NCI-H2171 treated with DMSO at 0.1 percent for 48 hours (cell line): ENCODE measurements around the gene KIF18B.

Experiments used
- DNase-seq: peaks from one replicate; lab custom pipeline; 2025; lab: John Stamatoyannopoulos, UW

KIF18B gene

GRCh38 chr17:44905006-44906000, 42.3 kb downstream of the KIF18B start:
- DNase-seq: peak; percentile 54

GRCh38 chr17:44904001-44904984, 43.3 kb downstream of the KIF18B start:
- no peak for DNase-seq

- DNase-seq: no peak
Measured at GRCh38 chr17:44903012-44903685, 44.4 kb downstream of the KIF18B start.

DNA sequence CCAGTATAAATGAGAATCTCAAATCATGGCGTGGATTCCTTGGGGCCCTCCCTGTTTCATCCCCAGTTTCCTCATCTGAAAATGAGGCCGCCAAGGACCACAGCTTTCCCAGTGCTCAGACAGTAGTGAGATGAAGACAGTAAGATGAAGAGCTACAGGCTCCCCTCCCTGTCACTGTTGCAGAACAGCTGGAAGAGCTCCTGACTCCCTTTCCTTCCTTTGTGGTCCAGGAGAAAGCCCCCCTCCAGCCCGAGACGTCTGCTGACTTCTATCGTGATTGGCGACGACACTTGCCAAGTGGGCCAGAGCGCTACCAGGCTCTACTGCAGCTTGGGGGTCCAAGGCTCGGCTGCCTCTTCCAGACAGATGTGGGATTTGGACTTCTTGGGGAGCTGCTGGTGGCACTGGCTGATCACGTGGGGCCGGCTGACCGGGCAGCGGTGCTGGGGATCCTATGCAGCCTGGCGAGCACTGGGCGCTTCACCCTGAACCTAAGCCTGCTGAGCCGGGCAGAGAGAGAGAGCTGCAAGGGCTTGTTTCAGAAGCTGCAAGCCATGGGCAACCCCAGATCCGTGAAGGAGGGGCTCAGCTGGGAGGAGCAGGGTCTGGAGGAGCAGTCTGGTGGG, 45.3 kb downstream of the KIF18B start:
- no peak for DNase-seq

- DNase-seq: peak; percentile 70
Measured at GRCh38 chr17:44901411-44901921, 46.1 kb downstream of the KIF18B start.

DNA sequence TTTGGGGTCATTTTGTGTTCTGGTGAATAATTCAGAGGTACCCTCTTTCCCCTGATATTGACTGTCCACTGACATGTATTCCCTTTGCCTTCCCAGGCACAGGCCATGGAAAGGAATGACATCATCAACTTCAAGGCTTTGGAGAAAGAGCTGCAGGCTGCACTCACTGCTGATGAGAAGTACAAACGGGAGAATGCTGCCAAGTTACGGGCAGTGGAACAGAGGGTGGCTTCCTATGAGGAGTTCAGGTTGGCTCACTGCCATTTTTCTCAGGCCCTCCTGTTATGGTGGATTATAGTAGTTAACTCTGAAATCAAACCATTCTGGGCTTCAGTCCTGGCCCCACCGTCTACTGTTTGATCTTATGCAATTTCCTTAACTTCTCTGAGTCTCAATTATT, 46.7 kb downstream of the KIF18B start:
- DNase-seq: peak; percentile 73

- DNase-seq: peak; percentile 97
Measured at GRCh38 chr17:44899074-44899782, 48.3 kb downstream of the KIF18B start, which contains the start of gene EFTUD2. EFTUD2 (minus strand) TSS chr17:44899445; CDS start chr17:44894521, 4,924 bp downstream.

DNA sequence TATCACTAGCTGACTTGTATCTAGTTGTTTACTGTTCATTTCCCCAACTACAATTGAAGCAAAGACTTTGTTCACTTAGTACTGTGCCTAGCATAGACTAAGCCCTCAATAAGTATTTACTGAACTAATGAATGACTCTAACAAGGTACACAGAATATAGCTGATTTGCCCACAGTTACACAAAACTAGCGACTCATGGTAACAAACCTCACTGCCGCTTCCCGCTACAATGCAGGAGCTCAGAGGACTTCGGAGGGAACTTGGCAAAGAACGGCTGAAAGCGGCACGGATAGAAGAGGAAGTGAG, 48.9 kb downstream of the KIF18B start:
- DNase-seq: no peak

GRCh38 chr17:44894642-44895041, 52.9 kb downstream of the KIF18B start:
- DNase-seq: no peak

DNA sequence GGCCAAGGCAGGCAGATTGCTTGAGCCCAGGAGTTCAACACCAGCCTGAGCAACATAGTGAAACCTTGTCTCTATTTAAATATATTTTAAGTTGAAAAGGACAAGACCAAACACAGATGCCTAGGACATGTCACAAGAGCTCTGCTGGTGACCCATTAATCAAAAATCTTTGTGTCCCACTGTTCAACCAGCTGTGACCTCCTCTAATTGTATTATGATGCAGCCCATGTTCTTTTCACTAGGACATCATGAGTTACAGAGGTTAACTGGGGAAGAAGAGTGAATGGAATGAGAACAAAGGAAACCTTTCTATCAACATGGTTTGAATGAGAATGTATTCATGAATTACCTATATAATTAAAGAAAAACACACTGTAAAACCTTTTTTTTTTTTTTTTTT, 55.3 kb downstream of the KIF18B start:
- DNase-seq: no peak

DNA sequence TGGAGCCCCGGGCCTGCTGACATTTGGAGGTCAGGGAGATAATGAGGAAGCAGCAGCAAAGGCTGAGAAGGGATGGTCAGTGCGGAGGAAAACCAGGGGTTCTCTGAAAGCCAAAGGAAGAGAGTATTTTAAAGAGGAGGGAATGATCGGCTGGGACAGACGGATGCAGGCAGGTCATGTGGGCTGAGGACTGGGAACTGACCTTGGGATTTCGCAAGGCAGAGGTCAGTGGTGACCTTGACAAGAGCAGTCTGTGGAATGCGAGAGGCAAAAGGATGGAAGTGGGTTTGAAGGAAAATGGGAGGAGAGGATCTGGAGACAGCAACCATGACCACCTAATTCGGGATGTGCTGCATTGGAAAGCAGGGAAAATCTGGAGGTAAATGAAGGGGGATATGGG, 58.6 kb downstream of the KIF18B start:
- DNase-seq: no peak

DNA sequence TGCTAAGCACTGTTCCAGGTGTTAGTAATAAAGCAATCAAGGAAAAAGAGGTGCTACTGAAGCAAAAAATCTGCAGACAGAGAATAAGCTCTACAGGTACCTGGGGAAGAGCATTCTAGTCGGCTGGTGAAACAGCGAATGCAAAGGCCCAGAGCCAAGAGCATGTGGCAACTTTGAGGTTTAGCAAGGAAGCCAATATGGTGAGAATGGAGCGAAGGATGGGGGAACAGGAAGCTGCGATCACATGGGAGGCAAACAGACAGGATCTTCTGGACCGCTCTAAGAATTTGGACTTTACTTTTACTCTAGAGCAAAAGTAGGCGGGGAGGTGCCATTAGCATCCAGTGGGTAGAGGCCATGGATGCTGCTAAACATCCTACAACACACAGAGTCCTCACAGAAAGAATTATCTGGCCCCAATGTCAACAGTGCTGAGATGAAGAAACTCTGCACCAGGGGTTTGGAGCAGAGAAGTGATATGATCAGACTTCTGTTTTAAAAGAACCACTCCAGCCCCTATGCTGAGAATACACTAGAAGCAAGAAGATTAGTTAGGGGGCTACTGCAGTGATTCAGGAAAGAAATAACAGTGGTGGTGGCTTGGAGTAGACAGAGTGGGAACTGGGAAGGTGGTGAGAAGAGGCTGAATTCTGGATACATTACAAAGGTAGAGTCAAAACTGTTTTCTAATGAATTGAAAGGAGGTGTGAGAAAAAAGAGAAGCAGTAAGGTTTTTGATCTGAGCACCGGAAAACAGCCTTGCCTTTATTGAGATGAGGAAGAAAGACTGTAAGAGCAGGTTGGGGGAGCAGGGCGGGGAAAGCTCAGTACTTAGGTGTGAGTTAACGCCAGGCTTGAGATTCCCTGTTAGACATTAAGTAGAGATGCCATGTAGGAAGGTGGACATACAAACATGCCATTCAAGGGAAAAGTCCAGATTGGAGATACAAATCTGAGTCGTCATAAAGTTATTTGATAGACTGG, 59.3 kb downstream of the KIF18B start:
- DNase-seq: no peak

DNA sequence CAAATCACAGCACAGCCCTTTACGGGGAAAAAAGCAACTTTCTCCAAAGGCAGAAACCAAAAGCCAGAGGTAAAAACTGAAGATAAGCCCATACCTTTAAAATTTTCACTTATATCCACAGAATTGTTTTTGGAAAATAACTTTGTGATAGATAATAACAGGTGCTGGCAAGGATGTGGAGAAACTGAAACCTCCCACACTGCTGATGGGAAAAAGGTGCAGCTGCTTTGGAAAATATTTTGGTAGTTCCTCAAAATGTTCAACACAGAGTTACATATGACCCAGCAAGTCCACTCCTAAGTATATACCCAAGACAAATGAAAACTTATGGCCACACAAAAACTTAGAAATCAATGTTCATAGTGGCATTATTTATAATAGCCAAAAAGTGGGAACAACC, 60.6 kb downstream of the KIF18B start:
- DNase-seq: no peak

- no peak for DNase-seq
Measured at GRCh38 chr17:44884941-44885340, 62.6 kb downstream of the KIF18B start.

- no peak for DNase-seq
Measured at GRCh38 chr17:44881145-44881544, 66.4 kb downstream of the KIF18B start.

DNA sequence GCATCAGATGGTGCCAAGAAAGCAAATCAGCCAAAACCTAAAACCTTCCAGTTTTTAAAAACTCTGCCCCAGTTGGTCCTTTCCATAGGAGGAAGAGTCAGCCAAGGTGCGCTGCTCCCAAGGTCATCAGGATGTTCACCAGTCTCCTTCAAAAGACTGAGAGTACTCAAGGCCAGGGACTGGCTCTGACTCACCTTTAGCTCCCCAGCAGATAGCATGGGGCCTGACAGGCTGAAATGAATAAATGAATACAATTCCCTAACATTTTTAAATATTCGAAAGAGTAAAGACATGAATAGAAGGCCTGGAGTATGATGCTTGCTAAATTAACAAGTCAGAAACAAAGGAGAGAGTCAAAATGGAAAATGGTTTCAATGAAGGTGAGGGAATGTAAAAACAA, 67.5 kb downstream of the KIF18B start:
- no peak for DNase-seq

GRCh38 chr17:44879376-44879775, 68.2 kb downstream of the KIF18B start:
- DNase-seq: no peak

- peak; percentile 51 for DNase-seq
Measured at GRCh38 chr17:44878627-44879221, 68.8 kb downstream of the KIF18B start.

DNA sequence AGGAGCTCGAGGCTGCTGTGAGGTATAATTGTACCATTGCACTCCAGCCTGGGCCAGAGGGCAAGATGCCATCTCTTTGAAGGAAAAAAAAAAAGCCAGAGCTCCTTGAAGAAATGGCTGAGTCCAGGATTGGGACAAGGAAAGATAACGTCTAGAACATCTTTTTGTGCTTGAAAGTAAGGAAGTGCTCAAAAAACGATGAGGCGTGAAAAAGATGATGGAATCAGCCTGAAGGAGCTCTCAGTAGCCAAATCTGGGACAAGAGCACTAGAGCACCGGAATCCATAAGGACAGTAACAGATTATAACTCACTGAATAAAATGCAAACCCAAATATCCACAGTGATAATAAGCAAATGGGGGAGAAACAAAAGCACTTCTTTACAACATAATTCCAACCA, 70.5 kb downstream of the KIF18B start:
- DNase-seq: no peak
